COR-L47 (cell line): ENCODE data around the gene TMEM185B.
"Not testable (repeated sequence)": the region's sequence is repeated elsewhere in the genome, so short reads cannot be mapped to it uniquely, and the experiment has no call there.

Experiments
- DNase-seq: peaks from one replicate; lab custom pipeline; 2025; lab: John Stamatoyannopoulos, UW

TMEM185B gene

GRCh38 chr2:120208381-120209353 is 14.5 kb downstream of the TMEM185B start:
- DNase-seq = no peak

DNA sequence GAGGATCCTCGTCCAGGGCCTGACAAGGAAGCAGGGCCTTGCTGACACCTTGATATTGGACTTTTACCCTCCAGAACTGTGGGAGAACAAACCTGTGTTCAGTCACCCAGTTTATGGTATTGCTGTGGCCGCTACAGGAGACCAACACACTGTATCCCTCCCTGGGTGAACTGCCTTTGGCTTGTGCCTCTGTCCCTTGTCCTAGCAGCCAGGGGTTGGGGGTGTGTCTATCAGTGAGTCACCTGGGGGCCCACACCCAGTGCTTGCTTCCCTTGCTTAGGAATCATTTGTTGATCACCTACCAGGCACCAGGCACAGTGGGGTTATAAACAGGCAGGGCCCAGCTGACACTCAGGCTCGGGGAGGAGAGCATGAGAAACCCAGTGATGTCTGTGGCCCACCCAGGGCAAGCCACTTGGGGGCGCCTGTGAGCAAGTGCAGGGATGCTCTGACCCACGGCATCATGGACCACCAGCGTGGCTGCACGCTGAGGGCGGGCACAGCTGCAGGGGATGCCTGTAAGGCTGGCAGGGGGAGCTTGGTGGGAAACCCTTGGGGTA is 17.1 kb downstream of the TMEM185B start:
- DNase-seq = no peak

GRCh38 chr2:120204945-120205670 is 18.1 kb downstream of the TMEM185B start:
- no peak for DNase-seq

- DNase-seq = no peak
These were observed 18.8 kb downstream of the TMEM185B start for GRCh38 chr2:120204417-120204816.

GRCh38 chr2:120204022-120204405 is 19.2 kb downstream of the TMEM185B start:
- no peak for DNase-seq

GRCh38 chr2:120203251-120204021 is 19.8 kb downstream of the TMEM185B start:
- DNase-seq = no peak

DNA sequence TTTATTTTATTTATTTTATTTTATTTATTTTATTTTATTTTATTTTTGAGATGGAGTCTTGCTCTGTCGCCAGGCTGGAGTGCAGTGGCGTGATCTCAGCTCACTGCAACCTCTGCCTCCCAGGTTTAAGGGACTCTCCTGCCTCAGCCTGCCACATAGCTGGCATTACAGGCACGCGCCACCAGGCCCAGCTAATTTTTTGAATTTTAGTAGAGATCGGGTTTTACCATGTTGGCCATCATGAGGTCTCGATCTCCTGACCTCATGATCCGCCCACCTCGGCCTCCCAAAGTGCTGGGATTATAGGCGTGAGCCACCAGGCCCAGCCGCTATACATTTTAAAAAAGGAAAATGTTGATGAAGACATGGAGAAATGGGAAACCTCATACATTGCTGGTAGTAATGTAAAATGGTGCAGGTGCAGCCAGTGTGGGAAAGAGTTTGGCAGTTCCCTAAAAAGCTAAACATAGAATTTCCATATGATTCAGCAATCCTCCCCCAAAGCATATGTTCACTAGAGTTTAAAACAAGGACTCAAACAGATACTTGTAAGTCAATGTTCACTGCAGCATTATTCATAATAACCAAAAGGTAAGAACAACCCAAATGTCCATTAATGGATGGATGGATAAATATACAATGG is 23.3 kb downstream of the TMEM185B start:
- DNase-seq = not testable (repeated sequence)

DNA sequence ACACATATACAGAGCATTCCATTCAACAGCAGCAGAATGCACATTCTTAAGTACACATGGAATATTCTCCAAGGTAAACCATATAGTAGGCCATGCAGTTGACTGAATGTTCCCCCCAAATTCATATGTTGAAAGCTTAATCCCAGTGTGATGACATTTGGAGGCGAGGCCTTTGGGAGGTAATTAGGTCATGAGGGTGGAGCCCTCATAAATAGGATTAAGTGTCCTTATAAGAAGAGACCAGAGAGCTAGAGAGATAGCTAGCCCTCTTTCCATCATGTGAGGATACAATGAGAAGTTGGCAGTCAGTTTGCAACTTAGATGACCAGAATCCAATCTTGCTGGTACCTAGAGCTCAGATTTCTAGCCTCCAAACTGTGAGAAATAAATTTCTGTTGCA is 27.6 kb downstream of the TMEM185B start:
- DNase-seq = no peak

DNA sequence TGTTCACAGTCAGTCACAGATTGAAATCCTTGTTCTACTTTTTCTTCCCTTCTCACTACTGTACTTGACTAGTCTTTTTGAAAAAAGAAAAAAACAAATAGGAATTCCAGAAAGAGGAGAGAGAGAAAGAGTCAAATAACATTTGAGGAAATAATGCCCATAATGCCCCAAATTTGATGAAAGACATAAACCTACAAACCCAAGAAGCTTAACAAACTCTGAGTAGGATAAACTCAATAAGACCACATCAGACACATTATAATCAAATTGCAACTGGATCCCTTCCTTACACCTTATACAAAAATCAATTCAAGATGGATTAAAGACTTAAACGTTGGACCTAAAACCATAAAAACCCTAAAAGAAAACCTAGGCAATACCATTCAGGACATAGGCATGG is 30.9 kb downstream of the TMEM185B start:
- DNase-seq = no peak

DNA sequence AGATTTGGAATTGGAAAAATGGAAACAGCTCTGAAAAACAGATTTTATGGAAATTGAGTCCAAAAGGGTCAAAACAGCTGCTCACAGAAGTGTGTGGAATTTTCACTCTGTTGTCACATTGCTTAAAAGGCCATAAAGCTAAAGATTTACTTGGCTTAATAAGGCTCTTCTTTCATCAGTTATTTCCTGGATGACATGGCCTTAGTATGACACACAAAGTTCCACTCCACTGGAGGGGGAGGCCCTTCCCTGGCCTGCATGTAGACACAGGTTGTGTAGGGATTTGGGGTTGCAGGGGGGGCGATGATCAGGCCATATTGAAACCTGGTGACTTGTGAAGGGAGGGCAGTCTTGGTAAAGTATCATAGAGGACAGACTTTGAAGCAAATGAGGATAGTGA is 34.0 kb downstream of the TMEM185B start:
- DNase-seq = no peak

GRCh38 chr2:120182019-120182560 is 41.1 kb downstream of the TMEM185B start:
- DNase-seq = no peak

GRCh38 chr2:120180066-120180465 is 43.1 kb downstream of the TMEM185B start:
- DNase-seq = no peak

GRCh38 chr2:120179396-120179795 is 43.8 kb downstream of the TMEM185B start:
- DNase-seq = no peak

DNA sequence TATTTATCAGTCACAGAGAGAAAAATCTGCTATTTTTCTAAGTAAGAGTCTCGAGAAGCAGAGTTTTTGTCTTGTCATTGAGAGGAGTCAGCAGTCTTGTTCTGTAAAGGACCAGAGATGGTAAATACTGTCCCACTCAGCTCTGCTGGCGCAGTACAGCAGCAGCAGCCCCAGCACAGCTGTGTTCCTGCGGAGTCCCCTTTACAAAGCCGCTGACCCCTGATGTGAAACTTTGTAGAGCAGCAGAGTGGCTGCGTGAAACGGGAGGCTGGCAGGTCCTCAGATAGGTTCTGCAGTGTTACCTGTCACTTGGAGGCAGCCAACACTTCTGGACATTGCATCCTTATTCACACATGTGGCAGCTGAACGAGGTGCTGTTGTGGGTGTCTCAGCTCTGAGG is 45.2 kb downstream of the TMEM185B start:
- no peak for DNase-seq

GRCh38 chr2:120177001-120177621 is 46.1 kb downstream of the TMEM185B start:
- no peak for DNase-seq

DNA sequence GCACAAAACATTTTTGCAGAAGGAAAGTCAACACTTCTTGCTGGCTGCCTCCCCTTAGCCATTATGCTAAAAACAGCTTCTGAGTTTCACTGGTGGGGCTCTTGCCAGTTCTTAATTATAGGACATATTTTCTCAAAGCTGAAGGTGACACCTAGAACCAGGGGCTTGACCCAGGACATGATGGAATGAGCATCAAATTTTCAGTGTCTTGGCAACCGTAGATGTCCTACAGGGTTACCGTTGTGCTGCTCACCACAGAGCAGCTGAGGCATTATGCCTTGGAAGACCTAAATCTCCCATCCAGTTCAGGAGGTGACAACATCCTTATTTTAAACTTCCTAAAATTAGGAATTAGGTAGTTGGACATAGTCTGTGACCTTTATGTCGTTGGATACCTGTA is 46.7 kb downstream of the TMEM185B start:
- DNase-seq = no peak

- peak; percentile 13 for DNase-seq
These were observed 48.1 kb downstream of the TMEM185B start for GRCh38 chr2:120174963-120175581.
